Chondrocyte (in vitro differentiated cells): Measurements from ENCODE around the gene WDR91. TPM values are rescaled to one million over a fixed set of nuclear protein-coding genes. Genes with fewer than 3 reads are reported as not detected.

Experiments
- DNase-seq: peaks from one replicate; pipeline ENCODE4 v3.0.0; 2021; ENCODE audit warnings: mixed read lengths, low spot score
- H3K27ac Mint-ChIP-seq: one replicate; pipeline ENCODE4 v1.8.0; 2021; ENCODE audit warnings: mild to moderate bottlenecking, moderate library complexity, mixed read lengths; ENCODE audit not compliant: unreplicated experiment
- H3K27me3 Mint-ChIP-seq: 2 replicates; pipeline ENCODE4 v1.8.0; 2021; ENCODE audit warnings: low read depth, mixed read lengths
- H3K36me3 Mint-ChIP-seq: 2 replicates; pipeline ENCODE4 v1.8.0; 2021; ENCODE audit warnings: low read depth, mixed read lengths
- H3K4me1 Mint-ChIP-seq: 2 replicates; pipeline ENCODE4 v1.8.0; 2021; ENCODE audit warnings: low read depth, mild to moderate bottlenecking, mixed read lengths
- H3K4me3 Mint-ChIP-seq: one replicate; pipeline ENCODE4 v1.8.0; 2021; ENCODE audit warnings: mild to moderate bottlenecking, moderate library complexity, mixed read lengths; ENCODE audit not compliant: unreplicated experiment
- H3K9me3 Mint-ChIP-seq: 2 replicates; pipeline ENCODE4 v1.8.0; 2021; ENCODE audit warnings: low read depth, mixed read lengths
- CTCF ChIP-seq: fragments of 200-600 bp; sonication (generic); IDR thresholded peaks from 2 replicates; pipeline ENCODE4 v1.5.0; 2021; ENCODE audit warnings: antibody characterized with exemption, mild to moderate bottlenecking, moderate library complexity
- long read RNA-seq: library from polyadenylated mRNA; stranded (forward); transcript quantifications from one replicate; pipeline ENCODE4 v2.0.0, GENCODE V29; 2021
- total RNA-seq: library from RNA; stranded (reverse); gene quantifications from 3 replicates; pipeline ENCODE4 v1.2.1, GENCODE V29; 2021

WDR91 gene
- 9.5 to 16.1 TPM (median 10.6 TPM) in 3 replicates for total RNA-seq
- long read RNA-seq, full-length matches to known transcripts = 20 of 35 reads
- long read RNA-seq, partial matches to known transcripts = 6 of 35 reads
- long read RNA-seq, other reads (novel, unspliced or antisense) = 9 of 35 reads

- peaks cover 2% of the 10 kb centered on the region for H3K36me3 Mint-ChIP-seq
- no peaks in the 10 kb centered on the region for H3K9me3 Mint-ChIP-seq
- peak; percentile 40 for TF ChIP-seq CTCF
- no peaks in the 10 kb centered on the region for H3K27me3 Mint-ChIP-seq
- no peak for DNase-seq
- peaks cover 20% of the 10 kb centered on the region for H3K4me1 Mint-ChIP-seq
- H3K4me3 Mint-ChIP-seq = peak within 1 kb of the TSS; percentile 90
- H3K27ac Mint-ChIP-seq = peak within 1 kb of the TSS; percentile 98
These were observed at the start of gene WDR91 for GRCh38 chr7:135211179-135211945. Gene WDR91 (minus strand): TSS chr7:135211526. CDS start chr7:135211502, 24 bp downstream.

GRCh38 chr7:135260470-135260869 is 49.1 kb upstream of the WDR91 start:
- no peak overlapping the region for H3K4me3 Mint-ChIP-seq
- H3K27me3 Mint-ChIP-seq = no peaks in the 10 kb centered on the region
- H3K9me3 Mint-ChIP-seq = peaks cover 1% of the 10 kb centered on the region
- peaks cover 18% of the 10 kb centered on the region for H3K4me1 Mint-ChIP-seq
- peaks cover 2% of the 10 kb centered on the region for H3K36me3 Mint-ChIP-seq
- no peak for TF ChIP-seq CTCF
- no peak overlapping the region for H3K27ac Mint-ChIP-seq
- no peak for DNase-seq

- H3K27ac Mint-ChIP-seq = no peak overlapping the region
- H3K9me3 Mint-ChIP-seq = no peaks in the 10 kb centered on the region
- no peak for TF ChIP-seq CTCF
- H3K4me1 Mint-ChIP-seq = peaks cover 23% of the 10 kb centered on the region
- H3K36me3 Mint-ChIP-seq = peaks cover 2% of the 10 kb centered on the region
- H3K4me3 Mint-ChIP-seq = no peak overlapping the region
- no peaks in the 10 kb centered on the region for H3K27me3 Mint-ChIP-seq
- no peak for DNase-seq
These were observed 48.4 kb upstream of the WDR91 start for GRCh38 chr7:135259702-135260101.

- peaks cover 2% of the 10 kb centered on the region for H3K36me3 Mint-ChIP-seq
- no peaks in the 10 kb centered on the region for H3K27me3 Mint-ChIP-seq
- H3K4me3 Mint-ChIP-seq = no peak overlapping the region
- H3K4me1 Mint-ChIP-seq = peaks cover 34% of the 10 kb centered on the region
- no peak overlapping the region for H3K27ac Mint-ChIP-seq
- DNase-seq = no peak
- TF ChIP-seq CTCF = no peak
- no peaks in the 10 kb centered on the region for H3K9me3 Mint-ChIP-seq
These were observed 47.3 kb upstream of the WDR91 start for GRCh38 chr7:135258585-135258984.

GRCh38 chr7:135257790-135258189 is 46.5 kb upstream of the WDR91 start:
- TF ChIP-seq CTCF = no peak
- no peak for DNase-seq
- Mint-ChIP-seq H3K4me1 (peaks cover 39% of the 10 kb centered on the region), H3K27me3 (no peaks in the 10 kb centered on the region), H3K36me3 (peaks cover 2% of the 10 kb centered on the region), H3K27ac (no peak overlapping the region), H3K9me3 (no peaks in the 10 kb centered on the region), H3K4me3 (no peak overlapping the region)
